Caco-2 (cell line): ENCODE results near the gene SYS1. TPM values are rescaled to one million over a fixed set of nuclear protein-coding genes. Genes with fewer than 3 reads are reported as not detected.
A peak's percentile ranks its signal among the peaks of the same experiment; 100 is the strongest.

Experiments used
- BruUV-seq: library from RNA; stranded (reverse); fragments of 400-500 nt; replicated peaks from 2 replicates; lab custom pipeline; 2021; lab: Mats Ljungman, UMichigan
- CTCF ChIA-PET: fragments of 300-600 bp; sonication (Branson Sonifier 250); formaldehyde crosslinking; loops from one replicate; lab custom pipeline; 2022; ENCODE audit warnings: antibody characterized with exemption; lab: Charles Lee
- POLR2A ChIA-PET: fragments of 300-600 bp; sonication (Branson Sonifier 250); formaldehyde crosslinking; loops from one replicate; lab custom pipeline; 2022; ENCODE audit warnings: antibody characterized with exemption; lab: Charles Lee
- DNase-seq, 2 experiments: peaks; one replicate each; pipeline versions ENCODE4 v3.0.0 to v3.0.0-alpha.2; 2020 to 2022
- H3K27me3 ChIP-seq: replicated peaks from 2 replicates; pipeline ENCODE4 v1.6.0; 2011; ENCODE audit warnings: low read length; ENCODE audit not compliant: control insufficient read depth, insufficient read depth
- H3K36me3 ChIP-seq: 2 replicates; pipeline ENCODE4 v1.5.1; 2011; ENCODE audit warnings: low read length; ENCODE audit not compliant: control insufficient read depth, insufficient read depth
- H3K4me1 ChIP-seq: fragments of 250-450 bp; sonication (Bioruptor Pico); 2 replicates; pipeline ENCODE4 v1.5.1; 2020; ENCODE audit warnings: mild to moderate bottlenecking
- H3K4me3 ChIP-seq: 2 replicates; pipeline ENCODE4 v1.5.1; 2011; ENCODE audit warnings: low read depth, mild to moderate bottlenecking, control low read depth, low read length
- H3K9me3 ChIP-seq: fragments of 250-450 bp; sonication (Bioruptor Pico); 2 replicates; pipeline ENCODE4 v1.5.1; 2020; ENCODE audit warnings: mild to moderate bottlenecking, moderate library complexity
- H3K27ac Mint-ChIP-seq: one replicate; pipeline ENCODE4 v1.8.0; 2022; ENCODE audit warnings: mixed read lengths; ENCODE audit not compliant: unreplicated experiment
- H3K27me3 Mint-ChIP-seq: one replicate; pipeline ENCODE4 v1.8.0; 2022; ENCODE audit warnings: mixed read lengths; ENCODE audit not compliant: insufficient read depth, unreplicated experiment
- H3K36me3 Mint-ChIP-seq: one replicate; pipeline ENCODE4 v1.8.0; 2022; ENCODE audit warnings: mild to moderate bottlenecking, mixed read lengths; ENCODE audit not compliant: insufficient read depth, unreplicated experiment
- H3K4me1 Mint-ChIP-seq: one replicate; pipeline ENCODE4 v1.8.0; 2022; ENCODE audit warnings: low read depth, mixed read lengths; ENCODE audit not compliant: unreplicated experiment
- H3K4me3 Mint-ChIP-seq: one replicate; pipeline ENCODE4 v1.8.0; 2022; ENCODE audit warnings: mild to moderate bottlenecking, moderate library complexity, mixed read lengths; ENCODE audit not compliant: unreplicated experiment
- H3K9me3 Mint-ChIP-seq: one replicate; pipeline ENCODE4 v1.8.0; 2022; ENCODE audit warnings: mixed read lengths; ENCODE audit not compliant: unreplicated experiment
- CTCF ChIP-seq, 2 experiments: fragments of 200-600 bp in 1 of 2; IDR thresholded peaks; 1 replicate in 1 of 2; 2 replicates in 1 of 2; pipeline versions ENCODE4 v1.5.1 to v1.8.0; 2011 to 2022; ENCODE audit warnings: antibody characterized with exemption in 1 of 2, control low read depth in 1 of 2, inconsistent platforms in 1 of 2, low read depth in 1 of 2, low read length in 1 of 2, mild to moderate bottlenecking in 1 of 2, moderate library complexity in 1 of 2; ENCODE audit not compliant: insufficient read depth in 1 of 2, severe bottlenecking in 1 of 2, unreplicated experiment in 1 of 2
- intact Hi-C: fragments of 100-400 bp; cut with micrococcal nuclease; formaldehyde crosslinking; loops from one replicate; pipeline ENCODE4 v1.10.0; 2022; ENCODE audit not compliant: unreplicated experiment
- total RNA-seq: library from RNA; stranded (reverse); gene quantifications from 2 replicates; pipeline ENCODE4 v1.2.3, GENCODE V29; 2022

Gene SYS1
- total RNA-seq, 1 experiment from 2014 or later = 62.1 TPM

GRCh38 chr20:45399018-45399417 is 36.1 kb downstream of the SYS1 start:
- no peaks in the 10 kb centered on the region for H3K4me1 ChIP-seq
- H3K36me3 Mint-ChIP-seq = no peaks in the 10 kb centered on the region
- intact Hi-C loops = no loop called here
- H3K27me3 ChIP-seq = no peaks in the 10 kb centered on the region
- H3K27ac Mint-ChIP-seq = no peak overlapping the region
- no peak for TF ChIP-seq CTCF (IDR thresholded peaks at IDR 0.05; ENCODE audit: insufficient read depth in 1 of 2, low read depth in 1 of 2, low read length in 1 of 2, severe bottlenecking in 1 of 2, unreplicated experiment in 1 of 2)
- CTCF ChIA-PET = no interaction called here
- H3K27me3 Mint-ChIP-seq = no peaks in the 10 kb centered on the region
- peaks cover 38% of the 10 kb centered on the region for H3K9me3 ChIP-seq
- no peaks in the 10 kb centered on the region for H3K4me1 Mint-ChIP-seq
- no peak for DNase-seq
- POLR2A ChIA-PET = no interaction called here
- H3K4me3 Mint-ChIP-seq = no peak overlapping the region
- no peak overlapping the region for H3K4me3 ChIP-seq
- peaks cover 57% of the 10 kb centered on the region for H3K9me3 Mint-ChIP-seq
- no TSS peak for BruUV-seq
- 0 out of 2 replicates have a peak, but pooled peaks cover 2% of the 10 kb centered on the region for H3K36me3 ChIP-seq

GRCh38 chr20:45400346-45401031 is 37.5 kb downstream of the SYS1 start:
- H3K4me1 ChIP-seq = no peaks in the 10 kb centered on the region
- H3K27me3 ChIP-seq = no peaks in the 10 kb centered on the region
- H3K4me1 Mint-ChIP-seq = no peaks in the 10 kb centered on the region
- H3K27me3 Mint-ChIP-seq = no peaks in the 10 kb centered on the region
- 0 out of 2 replicates have a peak, but pooled peaks cover 2% of the 10 kb centered on the region for H3K36me3 ChIP-seq
- TF ChIP-seq CTCF (IDR thresholded peaks at IDR 0.05; ENCODE audit: insufficient read depth in 1 of 2, low read depth in 1 of 2, low read length in 1 of 2, severe bottlenecking in 1 of 2, unreplicated experiment in 1 of 2) = no peak
- peaks cover 56% of the 10 kb centered on the region for H3K9me3 Mint-ChIP-seq
- ChIA-PET POLR2A (no interaction called here), CTCF (no interaction called here)
- DNase-seq = peak in 1 of 2 experiments; percentile 60
- H3K9me3 ChIP-seq = peaks cover 38% of the 10 kb centered on the region
- peaks cover 5% of the 10 kb centered on the region for H3K36me3 Mint-ChIP-seq
- H3K4me3 ChIP-seq = no peak overlapping the region
- BruUV-seq = no TSS peak
- no peak overlapping the region for H3K27ac Mint-ChIP-seq
- H3K4me3 Mint-ChIP-seq = no peak overlapping the region
- intact Hi-C loops = no loop called here

DNA sequence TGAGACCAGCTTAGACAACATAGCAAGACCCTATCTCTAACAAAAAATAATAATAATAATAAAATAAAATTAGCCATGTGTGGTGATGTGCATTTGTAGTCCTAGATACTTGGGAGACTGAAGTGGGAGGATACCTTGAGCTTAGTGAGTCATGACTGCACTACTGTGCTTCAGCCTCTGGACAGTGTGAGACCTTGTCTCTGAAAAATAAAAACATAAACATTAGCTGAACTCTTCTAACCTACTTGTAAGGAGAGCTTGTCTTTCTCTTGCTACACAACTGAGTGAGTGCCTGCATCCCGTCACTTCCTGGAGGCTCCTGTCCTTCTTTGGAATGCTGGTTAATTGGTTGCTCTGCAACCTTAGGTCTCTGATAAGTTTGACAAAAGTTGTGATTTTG is 40.0 kb downstream of the SYS1 start:
- CTCF ChIA-PET = interaction anchor here (0.6 to 1.2 kb wide), 2 partner anchors 40 to 80 kb away, joined by 3 read pairs; partner anchors contain the start of gene SYS1
- H3K27me3 Mint-ChIP-seq = no peaks in the 10 kb centered on the region

More for the DNA sequence above, 40.0 kb downstream of the SYS1 start:
- TF ChIP-seq CTCF (IDR thresholded peaks at IDR 0.05; ENCODE audit: insufficient read depth in 1 of 2, low read depth in 1 of 2, low read length in 1 of 2, severe bottlenecking in 1 of 2, unreplicated experiment in 1 of 2) = no peak
- Mint-ChIP-seq H3K36me3 (peaks cover 6% of the 10 kb centered on the region), H3K4me1 (no peaks in the 10 kb centered on the region), H3K27ac (no peak overlapping the region), H3K4me3 (no peak overlapping the region), H3K9me3 (peaks cover 48% of the 10 kb centered on the region)
- no peak for DNase-seq
- no TSS peak for BruUV-seq
- POLR2A ChIA-PET = interaction anchor here (0.8 kb wide), 1 partner anchor 50 kb away, joined by 4 read pairs; no protein-coding TSS in a partner anchor
- intact Hi-C loops = no loop called here
- no peaks in the 10 kb centered on the region for H3K27me3 ChIP-seq
- no peak overlapping the region for H3K4me3 ChIP-seq
- peaks cover 34% of the 10 kb centered on the region for H3K9me3 ChIP-seq
- H3K4me1 ChIP-seq = no peaks in the 10 kb centered on the region
- 0 out of 2 replicates have a peak, but pooled peaks cover 2% of the 10 kb centered on the region for H3K36me3 ChIP-seq
